Fibroblast of lung (primary cell): ENCODE measurements around the gene TSPAN2. TPM values are rescaled to one million over a fixed set of nuclear protein-coding genes. Genes with fewer than 3 reads are reported as not detected.
A peak's percentile ranks its signal among the peaks of the same experiment; 100 is the strongest.

Experiments used
- DNase-seq, 2 donors: peaks; one replicate each; pipeline versions ENCODE4 v3.0.0 to v3.0.0-alpha.2; 2010; ENCODE audit warnings: low read depth in 2 of 2
- H2AFZ ChIP-seq: 2 replicates; pipeline ENCODE4 v1.5.1; 2012; ENCODE audit warnings: low read length, control low read depth, inconsistent platforms
- H3K27ac ChIP-seq: 2 replicates; pipeline ENCODE4 v1.5.1; 2011; ENCODE audit warnings: low read length, control low read depth; ENCODE audit not compliant: insufficient read depth
- H3K27me3 ChIP-seq: 2 replicates; pipeline ENCODE4 v1.5.1; 2011; ENCODE audit warnings: mild to moderate bottlenecking, low read length; ENCODE audit not compliant: control insufficient read depth, insufficient read depth
- H3K36me3 ChIP-seq: 2 replicates; pipeline ENCODE4 v1.5.1; 2011; ENCODE audit warnings: low read length; ENCODE audit not compliant: control insufficient read depth, insufficient read depth
- H3K4me1 ChIP-seq: 2 replicates; pipeline ENCODE4 v1.5.1; 2011; ENCODE audit warnings: low read length; ENCODE audit not compliant: control insufficient read depth, insufficient read depth; ENCODE audit errors: extremely low read depth
- H3K4me2 ChIP-seq: 2 replicates; pipeline ENCODE4 v1.5.1; 2011; ENCODE audit warnings: low read length, control low read depth; ENCODE audit not compliant: insufficient read depth; ENCODE audit errors: extremely low read depth
- H3K4me3 ChIP-seq, 4 experiments: fragments of 200-600 bp in 1 of 4; sonication (generic) in 1 of 4; replicated peaks in 1 of 4; 2 replicates each; pipeline ENCODE4 v1.5.1; 2011 to 2016; ENCODE audit warnings: low read length in 4 of 4, low read depth in 3 of 4, mild to moderate bottlenecking in 3 of 4, control low read depth in 2 of 4, inconsistent platforms in 1 of 4, mixed read lengths in 1 of 4; ENCODE audit not compliant: insufficient read depth in 1 of 4; ENCODE audit errors: control extremely low read depth in 1 of 4
- H3K79me2 ChIP-seq: 2 replicates; pipeline ENCODE4 v1.5.1; 2012; ENCODE audit warnings: mild to moderate bottlenecking, low read length, inconsistent platforms; ENCODE audit not compliant: control insufficient read depth, insufficient read depth
- H3K9ac ChIP-seq: 2 replicates; pipeline ENCODE4 v1.5.1; 2011; ENCODE audit warnings: mild to moderate bottlenecking, low read length, control low read depth; ENCODE audit not compliant: insufficient read depth
- H3K9me3 ChIP-seq: 2 replicates; pipeline ENCODE4 v1.5.1; 2012; ENCODE audit warnings: low read depth, low read length; ENCODE audit not compliant: control insufficient read depth, insufficient read depth
- H4K20me1 ChIP-seq: 2 replicates; pipeline ENCODE4 v1.5.1; 2011; ENCODE audit warnings: low read length; ENCODE audit not compliant: control insufficient read depth, insufficient read depth; ENCODE audit errors: extremely low read depth
- CTCF ChIP-seq, 2 donors: IDR thresholded peaks in 1 of 2; conservative IDR thresholded peaks in 1 of 2; 1 replicate in 1 of 2; 2 replicates in 1 of 2; pipeline ENCODE4 v1.5.1; 2011 to 2012; ENCODE audit warnings: low read length in 2 of 2, control low read depth in 1 of 2, inconsistent platforms in 1 of 2, low read depth in 1 of 2, mild to moderate bottlenecking in 1 of 2
- EZH2 ChIP-seq: IDR thresholded peaks from 2 replicates; pipeline ENCODE4 v1.5.1; 2012; ENCODE audit warnings: low read length, control low read depth, mild to moderate bottlenecking; ENCODE audit errors: missing control alignments
- polyA plus RNA-seq, 2 donors: library from polyadenylated mRNA; depleted of rRNA in 1 of 2; stranded (reverse) in 1 of 2; unstranded in 1 of 2; fragments of >200 nt; gene quantifications; 2 replicates each; pipeline ENCODE4 v1.2.1, GENCODE V29; 2011 to 2012; ENCODE audit warnings: missing spikeins in 1 of 2
- total RNA-seq: library from RNA; depleted of rRNA; stranded (reverse); fragments of >200 nt; gene quantifications from 2 replicates; pipeline ENCODE4 v1.2.1, GENCODE V29; 2014

The TSPAN2 gene
- total and polyA plus RNA-seq, 2 donors (not counting 1 experiment from before 2014, with no cell fraction given): 0.08 to 0.66 TPM

DNA sequence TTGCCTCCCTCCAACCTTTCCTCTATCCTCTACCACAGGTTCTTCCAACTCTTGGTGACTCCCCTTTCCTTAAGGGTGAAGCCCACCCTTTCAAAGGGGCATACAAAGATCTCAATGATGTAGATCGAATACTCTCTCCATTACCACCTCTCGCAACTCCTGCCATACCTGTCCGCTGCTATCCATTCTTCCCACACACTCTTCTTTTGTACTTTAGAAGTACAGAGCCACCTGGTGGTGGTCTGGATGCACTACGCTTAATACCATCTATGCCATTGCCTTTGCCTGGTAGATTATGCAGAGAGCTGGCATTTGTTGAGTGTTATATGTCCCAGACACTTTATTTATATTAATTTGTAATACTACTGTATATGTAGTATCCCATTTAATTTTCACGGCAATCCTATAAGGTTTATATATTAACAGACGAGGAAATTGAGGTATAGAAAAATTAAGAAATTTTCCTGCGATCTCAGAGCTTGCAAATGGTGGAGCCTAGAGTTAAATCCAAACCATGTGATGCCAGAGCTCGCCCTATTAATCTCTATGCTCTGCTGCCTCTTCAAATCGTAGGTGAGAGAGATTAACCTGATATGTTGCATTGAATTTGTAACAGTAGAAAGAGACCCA is 36.7 kb downstream of the TSPAN2 start:
- no peak overlapping the region for H3K4me2 ChIP-seq
- no peak overlapping the region for H2AFZ ChIP-seq
- no peaks in the 10 kb centered on the region for H3K27me3 ChIP-seq
- H4K20me1 ChIP-seq: no peaks in the 10 kb centered on the region
- H3K9ac ChIP-seq: no peak overlapping the region
- no peaks in the 10 kb centered on the region for H3K4me1 ChIP-seq
- no peaks in the 10 kb centered on the region for H3K9me3 ChIP-seq
- no peaks in the 10 kb centered on the region for H3K79me2 ChIP-seq
- no peak overlapping the region for H3K27ac ChIP-seq
- H3K4me3 ChIP-seq: no peak overlapping the region
- peak; percentile 36 to 49 for DNase-seq
- no peaks in the 10 kb centered on the region for H3K36me3 ChIP-seq
- peak; percentile 75 to 92 for TF ChIP-seq CTCF (conservative IDR thresholded peaks at IDR 0.05 in 1 of 2, IDR thresholded peaks at IDR 0.05 in 1 of 2; ENCODE audit: low read depth in 1 of 2, low read length in 2 of 2)
- no peak for TF ChIP-seq EZH2

DNA sequence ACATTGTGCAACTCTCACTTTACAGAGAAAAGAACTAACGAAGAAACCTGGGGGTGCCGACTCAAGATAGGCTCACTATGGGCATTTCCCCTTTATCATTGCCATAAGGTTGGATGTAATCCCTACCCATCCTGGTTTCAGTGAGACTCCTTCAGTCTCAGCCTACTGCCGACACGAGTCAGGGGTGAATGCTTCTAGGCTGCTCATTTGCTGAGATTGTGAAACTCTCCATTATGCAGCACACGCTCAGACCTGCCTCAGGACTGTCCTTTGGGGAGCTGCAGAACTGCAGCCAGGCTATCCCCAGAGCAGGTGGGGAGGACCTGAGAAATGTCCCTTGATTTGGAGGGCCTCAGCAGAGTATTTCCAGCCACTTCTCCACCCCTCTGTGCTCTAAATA is 37.5 kb downstream of the TSPAN2 start:
- Histone ChIP-seq H3K27ac (no peak overlapping the region), H3K4me3 (no peak overlapping the region), H3K9ac (no peak overlapping the region), H3K79me2 (no peaks in the 10 kb centered on the region), H3K36me3 (no peaks in the 10 kb centered on the region), H4K20me1 (no peaks in the 10 kb centered on the region), H3K9me3 (no peaks in the 10 kb centered on the region), H3K27me3 (no peaks in the 10 kb centered on the region), H3K4me2 (no peak overlapping the region), H3K4me1 (no peaks in the 10 kb centered on the region), H2AFZ (no peak overlapping the region)
- DNase-seq: no peak
- TF ChIP-seq EZH2: no peak
- TF ChIP-seq CTCF (conservative IDR thresholded peaks at IDR 0.05 in 1 of 2, IDR thresholded peaks at IDR 0.05 in 1 of 2; ENCODE audit: low read depth in 1 of 2, low read length in 2 of 2): no peak

- H3K79me2 ChIP-seq: no peaks in the 10 kb centered on the region
- no peak overlapping the region for H2AFZ ChIP-seq
- H3K4me1 ChIP-seq: no peaks in the 10 kb centered on the region
- no peak overlapping the region for H3K4me3 ChIP-seq
- no peak overlapping the region for H3K27ac ChIP-seq
- TF ChIP-seq CTCF (conservative IDR thresholded peaks at IDR 0.05 in 1 of 2, IDR thresholded peaks at IDR 0.05 in 1 of 2; ENCODE audit: low read depth in 1 of 2, low read length in 2 of 2) (no peak), EZH2 (no peak)
- H3K9ac ChIP-seq: no peak overlapping the region
- DNase-seq: no peak
- H3K4me2 ChIP-seq: no peak overlapping the region
- no peaks in the 10 kb centered on the region for H4K20me1 ChIP-seq
- H3K9me3 ChIP-seq: no peaks in the 10 kb centered on the region
- H3K27me3 ChIP-seq: no peaks in the 10 kb centered on the region
- H3K36me3 ChIP-seq: no peaks in the 10 kb centered on the region
Observed at GRCh38 chr1:115046751-115047150, 42.6 kb downstream of the TSPAN2 start.
